ENCODE measurements around the gene OSBPL10.

DNA sequence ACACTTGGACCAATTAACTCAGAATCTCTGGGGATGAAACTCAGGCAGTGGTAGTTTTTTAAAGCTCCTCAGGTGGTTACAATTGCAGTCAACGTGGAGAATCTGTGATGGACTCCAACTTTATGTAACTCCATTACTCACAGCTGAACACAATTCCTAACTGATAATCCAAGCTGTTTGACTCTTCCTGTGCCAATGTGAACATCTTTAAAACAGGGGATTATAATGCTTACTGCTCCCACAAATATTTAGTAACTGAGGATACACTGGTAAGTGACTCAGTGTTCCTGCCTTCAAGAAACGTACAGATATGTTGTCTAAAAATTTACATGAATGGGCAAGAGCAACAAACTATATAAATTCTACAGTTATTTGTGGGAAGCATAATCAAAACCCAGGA lies 85.6 kb downstream of the OSBPL10 start:
- TF ChIP-seq, protein P1, sequence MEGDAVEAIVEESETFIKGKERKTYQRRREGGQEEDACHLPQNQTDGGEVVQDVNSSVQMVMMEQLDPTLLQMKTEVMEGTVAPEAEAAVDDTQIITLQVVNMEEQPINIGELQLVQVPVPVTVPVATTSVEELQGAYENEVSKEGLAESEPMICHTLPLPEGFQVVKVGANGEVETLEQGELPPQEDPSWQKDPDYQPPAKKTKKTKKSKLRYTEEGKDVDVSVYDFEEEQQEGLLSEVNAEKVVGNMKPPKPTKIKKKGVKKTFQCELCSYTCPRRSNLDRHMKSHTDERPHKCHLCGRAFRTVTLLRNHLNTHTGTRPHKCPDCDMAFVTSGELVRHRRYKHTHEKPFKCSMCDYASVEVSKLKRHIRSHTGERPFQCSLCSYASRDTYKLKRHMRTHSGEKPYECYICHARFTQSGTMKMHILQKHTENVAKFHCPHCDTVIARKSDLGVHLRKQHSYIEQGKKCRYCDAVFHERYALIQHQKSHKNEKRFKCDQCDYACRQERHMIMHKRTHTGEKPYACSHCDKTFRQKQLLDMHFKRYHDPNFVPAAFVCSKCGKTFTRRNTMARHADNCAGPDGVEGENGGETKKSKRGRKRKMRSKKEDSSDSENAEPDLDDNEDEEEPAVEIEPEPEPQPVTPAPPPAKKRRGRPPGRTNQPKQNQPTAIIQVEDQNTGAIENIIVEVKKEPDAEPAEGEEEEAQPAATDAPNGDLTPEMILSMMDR (IDR thresholded peaks at IDR 0.05): no peak
- TF ChIP-seq POLR2A (IDR thresholded peaks at IDR 0.05): no peak

Data from lower leg skin (tissue), 3 donors.